HepG2 (cell line): ENCODE measurements around the gene SNX10. TPM values are rescaled to one million over a fixed set of nuclear protein-coding genes. Genes with fewer than 3 reads are reported as not detected.
A peak's percentile ranks its signal among the peaks of the same experiment; 100 is the strongest.

Experiments
- ATAC-seq: fragments of 200-7000 bp; cut with Tn5 transposase; 3 replicates; pipeline ENCODE4 v1.9.1; 2020; ENCODE audit warnings: mild to moderate bottlenecking, moderate library complexity
- BruUV-seq: library from RNA; stranded (reverse); fragments of 400-500 nt; replicated peaks from 2 replicates; lab custom pipeline; 2021; lab: Mats Ljungman, UMichigan
- CTCF ChIA-PET: fragments of 300-600 bp; formaldehyde crosslinking; extraction: SDS; loops from one replicate; lab custom pipeline; 2021; ENCODE audit warnings: low total read pairs, inconsistent platforms, low intra/inter-chr PET ratio; lab: Yijun Ruan, JAX
- POLR2A ChIA-PET: fragments of 350-600 bp; sonication (Branson Sonifier 250); formaldehyde crosslinking; loops from one replicate; lab custom pipeline; 2020; ENCODE audit warnings: antibody characterized with exemption, inconsistent platforms; lab: Yijun Ruan, JAX
- DNase-seq: peaks from one replicate; pipeline ENCODE4 v3.0.0-alpha.2; 2015; ENCODE audit warnings: low spot score
- FAIRE-seq: peaks from 3 replicates; lab custom pipeline; 2011; peaks lifted over from hg19 to GRCh38; lab: Jason Lieb, UNC
- H2AFZ ChIP-seq: one replicate; pipeline ENCODE4 v1.6.1; 2011; ENCODE audit warnings: low read length, inconsistent platforms
- H3K27ac ChIP-seq: fragments of 300-600 bp; 3 replicates; pipeline ENCODE4 v1.8.0; 2011; ENCODE audit warnings: mixed run types, mild to moderate bottlenecking, mixed read lengths, low read length, inconsistent platforms; ENCODE audit not compliant: insufficient read depth; ENCODE audit errors: extremely low read length
- H3K27me3 ChIP-seq, 2 experiments: fragments of 200-600 bp in 1 of 2; 2 replicates in 1 of 2; 3 replicates in 1 of 2; pipeline versions ENCODE4 v1.6.0 to v1.8.0; 2011; ENCODE audit warnings: low read length in 2 of 2, mild to moderate bottlenecking in 2 of 2, moderate library complexity in 2 of 2, inconsistent platforms in 1 of 2; ENCODE audit not compliant: insufficient read depth in 2 of 2, control insufficient read depth in 1 of 2
- H3K36me3 ChIP-seq, 2 experiments: fragments of 200-600 bp in 1 of 2; replicated peaks in 1 of 2; 2 replicates in 1 of 2; 3 replicates in 1 of 2; pipeline versions ENCODE4 v1.5.1 to v1.8.0; 2011; ENCODE audit warnings: low read length in 2 of 2, inconsistent platforms in 1 of 2; ENCODE audit not compliant: insufficient read depth in 2 of 2, control insufficient read depth in 1 of 2
- H3K4me1 ChIP-seq: 2 replicates; pipeline ENCODE4 v1.5.1; 2012; ENCODE audit warnings: low read length, inconsistent platforms; ENCODE audit not compliant: insufficient read depth
- H3K4me2 ChIP-seq: 2 replicates; pipeline ENCODE4 v1.6.0; 2011; ENCODE audit warnings: low read depth, low read length, inconsistent platforms
- H3K4me3 ChIP-seq, 3 experiments: fragments of 200-600 bp in 1 of 3; sonication (generic), shearing (Covaris generic) in 1 of 3; replicated peaks in 1 of 3; 2 replicates each; pipeline ENCODE4 v1.5.1; 2011 to 2016; ENCODE audit warnings: low read length in 3 of 3, inconsistent platforms in 2 of 3, low read depth in 2 of 3, mild to moderate bottlenecking in 2 of 3, control low read depth in 1 of 3, mixed read lengths in 1 of 3; ENCODE audit not compliant: insufficient read depth in 1 of 3
- H3K79me2 ChIP-seq: one replicate; pipeline ENCODE4 v1.6.1; 2011; ENCODE audit warnings: low read length, inconsistent platforms; ENCODE audit not compliant: insufficient read depth
- H3K9ac ChIP-seq: 2 replicates; pipeline ENCODE4 v1.6.0; 2011; ENCODE audit warnings: mild to moderate bottlenecking, low read depth, low read length, inconsistent platforms; ENCODE audit not compliant: insufficient read depth
- H3K9me3 ChIP-seq: 2 replicates; pipeline ENCODE4 v1.5.1; 2012; ENCODE audit warnings: mild to moderate bottlenecking, low read length
- H4K20me1 ChIP-seq: 2 replicates; pipeline ENCODE4 v1.6.0; 2011; ENCODE audit warnings: inconsistent platforms, mild to moderate bottlenecking, low read length, moderate library complexity; ENCODE audit not compliant: insufficient read depth
- CHD4 ChIP-seq: fragments of 200-600 bp; sonication (generic); IDR thresholded peaks from 2 replicates; pipeline ENCODE4 v1.7.0; 2017; ENCODE audit warnings: mild to moderate bottlenecking, low read length, borderline replicate concordance
- FLYWCH1 ChIP-seq: sonication (generic); formaldehyde crosslinking; IDR thresholded peaks from 2 replicates; pipeline ENCODE4 v1.8.1; 2023; ENCODE audit warnings: mild to moderate bottlenecking, missing genetic modification reagents
- FOXJ3 ChIP-seq: sonication (generic); formaldehyde crosslinking; IDR thresholded peaks from 2 replicates; pipeline ENCODE4 v1.4.0; 2020; ENCODE audit warnings: missing genetic modification reagents, mild to moderate bottlenecking, borderline replicate concordance
- PRMT3 ChIP-seq: sonication (generic); formaldehyde crosslinking; IDR thresholded peaks from 2 replicates; pipeline ENCODE4 v1.8.1; 2022; ENCODE audit warnings: low read depth, mild to moderate bottlenecking, moderate library complexity, missing genetic modification reagents, borderline replicate concordance
- RFX1 ChIP-seq: fragments of 450-650 bp; IDR thresholded peaks from 2 replicates; pipeline ENCODE4 v1.6.1; 2017
- RFX3 ChIP-seq: IDR thresholded peaks from 2 replicates; pipeline ENCODE4 v1.6.1; 2016; ENCODE audit warnings: missing biosample characterization, missing genetic modification reagents
- ZNF879 ChIP-seq: sonication (generic); formaldehyde crosslinking; IDR thresholded peaks from 2 replicates; pipeline ENCODE4 v1.8.1; 2023; ENCODE audit warnings: missing genetic modification reagents
- WGBS: methylation state at CpG from one replicate; pipeline ENCODE4 v1.1.6; 2017; ENCODE audit warnings: low lambda C conversion rate; 5-methylcytosine and 5-hydroxymethylcytosine counted together
- in situ Hi-C: cut with HindIII; loops from 2 replicates; pipeline ENCODE4 v1.10.0; 2017; ENCODE audit warnings: low pct_unique_long_range_greater_than_20kb; ENCODE audit not compliant: extremely low pct_ligation_motif_present
- intact Hi-C: fragments of 100-400 bp; cut with micrococcal nuclease; formaldehyde crosslinking; loops from one replicate; pipeline ENCODE4 v1.10.0; 2022; ENCODE audit not compliant: unreplicated experiment
- polyA plus RNA-seq, 8 experiments: library from polyadenylated mRNA; depleted of rRNA in 3 of 8; stranded (reverse) in 7 of 8; unstranded in 1 of 8; fragments of >200 nt; fragmentation: Illumina TruSeq in 4 of 8; extraction: Trizol in 4 of 8; gene quantifications; 2 replicates each; pipeline versions ENCODE4 v1.2.1 to v1.2.3, GENCODE V29; 2011 to 2016; ENCODE audit warnings: low read depth in 4 of 8, missing spikeins in 1 of 8, mixed read lengths in 1 of 8; ENCODE audit not compliant: insufficient read depth in 1 of 8
- total RNA-seq, 5 experiments: library from RNA; depleted of rRNA; stranded (reverse); fragments of >200 nt; fragmentation: Illumina TruSeq; extraction: Trizol; gene quantifications; 2 replicates each; pipeline ENCODE4 v1.2.3, GENCODE V29; 2016; ENCODE audit warnings: low read depth in 1 of 5
- TF ChIP-seq, protein P1 (sequence below): sonication (generic); formaldehyde crosslinking; IDR thresholded peaks from 2 replicates; pipeline ENCODE4 v1.4.0; 2020; ENCODE audit warnings: mild to moderate bottlenecking, missing genetic modification reagents
- TF ChIP-seq, protein P2 (sequence below): sonication (generic); formaldehyde crosslinking; IDR thresholded peaks from 2 replicates; pipeline ENCODE4 v1.4.0; 2020; ENCODE audit warnings: mild to moderate bottlenecking, missing genetic modification reagents, borderline replicate concordance

Gene SNX10
- total and polyA plus RNA-seq, 2 of the 13 experiments (the other 11 are each of a cell fraction or from before 2014, with no cell fraction given), result 26.0 to 27.6 TPM

DNA sequence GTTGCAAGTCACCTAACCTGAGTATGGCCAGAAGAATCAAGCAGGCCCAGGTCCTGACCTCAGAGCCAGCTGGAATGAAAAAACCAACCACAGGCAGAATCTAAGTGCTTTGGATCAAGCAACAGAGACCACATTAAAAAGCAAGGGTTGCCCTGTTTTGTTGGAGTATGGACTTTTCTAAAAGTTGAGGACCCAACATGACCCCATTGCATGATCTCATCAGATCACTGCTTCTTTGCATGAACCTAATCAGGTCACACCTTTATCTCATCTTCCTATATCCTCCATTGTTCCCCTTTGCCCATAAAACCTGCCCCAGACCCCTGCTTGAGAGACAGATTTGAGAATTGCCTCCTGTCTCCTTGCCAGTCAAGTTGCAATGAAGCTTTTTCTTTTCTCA lies 11.6 kb upstream of the SNX10 start (continued):
- TF ChIP-seq, protein P1, sequence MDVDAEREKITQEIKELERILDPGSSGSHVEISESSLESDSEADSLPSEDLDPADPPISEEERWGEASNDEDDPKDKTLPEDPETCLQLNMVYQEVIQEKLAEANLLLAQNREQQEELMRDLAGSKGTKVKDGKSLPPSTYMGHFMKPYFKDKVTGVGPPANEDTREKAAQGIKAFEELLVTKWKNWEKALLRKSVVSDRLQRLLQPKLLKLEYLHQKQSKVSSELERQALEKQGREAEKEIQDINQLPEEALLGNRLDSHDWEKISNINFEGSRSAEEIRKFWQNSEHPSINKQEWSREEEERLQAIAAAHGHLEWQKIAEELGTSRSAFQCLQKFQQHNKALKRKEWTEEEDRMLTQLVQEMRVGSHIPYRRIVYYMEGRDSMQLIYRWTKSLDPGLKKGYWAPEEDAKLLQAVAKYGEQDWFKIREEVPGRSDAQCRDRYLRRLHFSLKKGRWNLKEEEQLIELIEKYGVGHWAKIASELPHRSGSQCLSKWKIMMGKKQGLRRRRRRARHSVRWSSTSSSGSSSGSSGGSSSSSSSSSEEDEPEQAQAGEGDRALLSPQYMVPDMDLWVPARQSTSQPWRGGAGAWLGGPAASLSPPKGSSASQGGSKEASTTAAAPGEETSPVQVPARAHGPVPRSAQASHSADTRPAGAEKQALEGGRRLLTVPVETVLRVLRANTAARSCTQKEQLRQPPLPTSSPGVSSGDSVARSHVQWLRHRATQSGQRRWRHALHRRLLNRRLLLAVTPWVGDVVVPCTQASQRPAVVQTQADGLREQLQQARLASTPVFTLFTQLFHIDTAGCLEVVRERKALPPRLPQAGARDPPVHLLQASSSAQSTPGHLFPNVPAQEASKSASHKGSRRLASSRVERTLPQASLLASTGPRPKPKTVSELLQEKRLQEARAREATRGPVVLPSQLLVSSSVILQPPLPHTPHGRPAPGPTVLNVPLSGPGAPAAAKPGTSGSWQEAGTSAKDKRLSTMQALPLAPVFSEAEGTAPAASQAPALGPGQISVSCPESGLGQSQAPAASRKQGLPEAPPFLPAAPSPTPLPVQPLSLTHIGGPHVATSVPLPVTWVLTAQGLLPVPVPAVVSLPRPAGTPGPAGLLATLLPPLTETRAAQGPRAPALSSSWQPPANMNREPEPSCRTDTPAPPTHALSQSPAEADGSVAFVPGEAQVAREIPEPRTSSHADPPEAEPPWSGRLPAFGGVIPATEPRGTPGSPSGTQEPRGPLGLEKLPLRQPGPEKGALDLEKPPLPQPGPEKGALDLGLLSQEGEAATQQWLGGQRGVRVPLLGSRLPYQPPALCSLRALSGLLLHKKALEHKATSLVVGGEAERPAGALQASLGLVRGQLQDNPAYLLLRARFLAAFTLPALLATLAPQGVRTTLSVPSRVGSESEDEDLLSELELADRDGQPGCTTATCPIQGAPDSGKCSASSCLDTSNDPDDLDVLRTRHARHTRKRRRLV, result no peak

DNA sequence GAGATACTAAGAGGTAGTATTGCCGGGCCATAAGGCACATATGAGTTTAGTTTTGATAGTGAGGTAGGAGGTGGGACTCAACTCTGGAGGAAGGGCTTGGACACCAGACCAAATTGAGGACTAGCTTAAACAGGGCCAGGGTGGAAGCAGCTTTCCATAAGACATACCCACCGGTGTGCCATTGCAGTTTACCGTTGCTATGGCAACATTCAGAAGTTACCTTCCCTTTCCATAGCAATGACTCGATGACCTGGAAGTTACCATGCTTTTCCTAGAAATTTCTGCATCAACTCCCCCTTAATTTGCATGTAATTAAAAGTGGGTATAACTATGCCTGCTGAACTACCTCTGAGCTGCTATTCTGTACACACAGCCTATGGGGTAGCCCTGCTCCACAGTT lies 10.9 kb upstream of the SNX10 start:
- H4K20me1 ChIP-seq, result no peaks in the 10 kb centered on the region
- H3K9me3 ChIP-seq, result no peaks in the 10 kb centered on the region
- intact Hi-C loops (no loop called here), in situ Hi-C loops (loop anchor here (25.0 kb wide), 1 partner anchor 393 kb away; no protein-coding TSS in a partner anchor)
- H3K79me2 ChIP-seq, result no peaks in the 10 kb centered on the region
- no peak overlapping the region for H2AFZ ChIP-seq
- H3K4me2 ChIP-seq, result no peak overlapping the region
- ATAC-seq (no peak), FAIRE-seq (no peak), DNase-seq (no peak)
- no TSS peak for BruUV-seq
- H3K9ac ChIP-seq, result no peak overlapping the region
- no peak overlapping the region for H3K4me3 ChIP-seq
- POLR2A ChIA-PET, result interaction anchor here (1.2 kb wide), 1 partner anchor 67 kb away, joined by 3 read pairs; no protein-coding TSS in a partner anchor
- peaks cover 35% of the 10 kb centered on the region for H3K4me1 ChIP-seq
- H3K27me3 ChIP-seq, result no peaks in the 10 kb centered on the region
- H3K27ac ChIP-seq, result no peak overlapping the region
- H3K36me3 ChIP-seq, result no peaks in the 10 kb centered on the region
- CTCF ChIA-PET, result no interaction called here
- WGBS, result 74% methylated on average over 4 of the region's 4 CpGs
- TF ChIP-seq RFX3 (CRISPR knock-in tag), result peak; percentile 69
- TF ChIP-seq ZNF879 (CRISPR knock-in tag), result no peak
- TF ChIP-seq, protein P2, sequence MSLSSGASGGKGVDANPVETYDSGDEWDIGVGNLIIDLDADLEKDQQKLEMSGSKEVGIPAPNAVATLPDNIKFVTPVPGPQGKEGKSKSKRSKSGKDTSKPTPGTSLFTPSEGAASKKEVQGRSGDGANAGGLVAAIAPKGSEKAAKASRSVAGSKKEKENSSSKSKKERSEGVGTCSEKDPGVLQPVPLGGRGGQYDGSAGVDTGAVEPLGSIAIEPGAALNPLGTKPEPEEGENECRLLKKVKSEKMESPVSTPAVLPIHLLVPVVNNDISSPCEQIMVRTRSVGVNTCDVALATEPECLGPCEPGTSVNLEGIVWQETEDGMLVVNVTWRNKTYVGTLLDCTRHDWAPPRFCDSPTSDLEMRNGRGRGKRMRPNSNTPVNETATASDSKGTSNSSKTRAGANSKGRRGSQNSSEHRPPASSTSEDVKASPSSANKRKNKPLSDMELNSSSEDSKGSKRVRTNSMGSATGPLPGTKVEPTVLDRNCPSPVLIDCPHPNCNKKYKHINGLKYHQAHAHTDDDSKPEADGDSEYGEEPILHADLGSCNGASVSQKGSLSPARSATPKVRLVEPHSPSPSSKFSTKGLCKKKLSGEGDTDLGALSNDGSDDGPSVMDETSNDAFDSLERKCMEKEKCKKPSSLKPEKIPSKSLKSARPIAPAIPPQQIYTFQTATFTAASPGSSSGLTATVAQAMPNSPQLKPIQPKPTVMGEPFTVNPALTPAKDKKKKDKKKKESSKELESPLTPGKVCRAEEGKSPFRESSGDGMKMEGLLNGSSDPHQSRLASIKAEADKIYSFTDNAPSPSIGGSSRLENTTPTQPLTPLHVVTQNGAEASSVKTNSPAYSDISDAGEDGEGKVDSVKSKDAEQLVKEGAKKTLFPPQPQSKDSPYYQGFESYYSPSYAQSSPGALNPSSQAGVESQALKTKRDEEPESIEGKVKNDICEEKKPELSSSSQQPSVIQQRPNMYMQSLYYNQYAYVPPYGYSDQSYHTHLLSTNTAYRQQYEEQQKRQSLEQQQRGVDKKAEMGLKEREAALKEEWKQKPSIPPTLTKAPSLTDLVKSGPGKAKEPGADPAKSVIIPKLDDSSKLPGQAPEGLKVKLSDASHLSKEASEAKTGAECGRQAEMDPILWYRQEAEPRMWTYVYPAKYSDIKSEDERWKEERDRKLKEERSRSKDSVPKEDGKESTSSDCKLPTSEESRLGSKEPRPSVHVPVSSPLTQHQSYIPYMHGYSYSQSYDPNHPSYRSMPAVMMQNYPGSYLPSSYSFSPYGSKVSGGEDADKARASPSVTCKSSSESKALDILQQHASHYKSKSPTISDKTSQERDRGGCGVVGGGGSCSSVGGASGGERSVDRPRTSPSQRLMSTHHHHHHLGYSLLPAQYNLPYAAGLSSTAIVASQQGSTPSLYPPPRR (CRISPR knock-in tag), result no peak
- no peak for TF ChIP-seq PRMT3 (CRISPR knock-in tag)
- TF ChIP-seq CHD4, result no peak
- TF ChIP-seq RFX1, result peak; percentile 51; the same call in 1 of the 2 replicates
- no peak for TF ChIP-seq FLYWCH1 (CRISPR knock-in tag)
- TF ChIP-seq FOXJ3 (CRISPR knock-in tag), result no peak
